ENCODE measurements around the gene RALGPS1.

RALGPS1 gene

GRCh38 chr9:127020036-127020801 is 105.6 kb downstream of the RALGPS1 start:
- H3K36me3 Mint-ChIP-seq, result peaks cover 26% of the 10 kb centered on the region
- no peak for ATAC-seq (ENCODE audit: low read depth)
- peaks cover 16% of the 10 kb centered on the region for H3K4me1 Mint-ChIP-seq
- H3K27ac Mint-ChIP-seq, result no peak overlapping the region
- H3K9me3 Mint-ChIP-seq, result peaks cover 2% of the 10 kb centered on the region
- no peaks in the 10 kb centered on the region for H3K27me3 Mint-ChIP-seq
- H3K4me3 Mint-ChIP-seq, result no peak overlapping the region
- DNase-seq (ENCODE audit: low spot score in 2 of 2), result no peak

- no peaks in the 10 kb centered on the region for H3K27me3 Mint-ChIP-seq
- peaks cover 2% of the 10 kb centered on the region for H3K9me3 Mint-ChIP-seq
- H3K27ac Mint-ChIP-seq, result no peak overlapping the region
- DNase-seq (ENCODE audit: low spot score in 2 of 2) (no peak), ATAC-seq (ENCODE audit: low read depth) (no peak)
- peaks cover 27% of the 10 kb centered on the region for H3K36me3 Mint-ChIP-seq
- no peak overlapping the region for H3K4me3 Mint-ChIP-seq
- peaks cover 16% of the 10 kb centered on the region for H3K4me1 Mint-ChIP-seq
These were observed 106.2 kb downstream of the RALGPS1 start for GRCh38 chr9:127020802-127021078.

GRCh38 chr9:127021664-127022363 is 107.2 kb downstream of the RALGPS1 start:
- H3K4me3 Mint-ChIP-seq, result no peak overlapping the region
- H3K9me3 Mint-ChIP-seq, result peaks cover 2% of the 10 kb centered on the region
- ATAC-seq (ENCODE audit: low read depth) (no peak), DNase-seq (ENCODE audit: low spot score in 2 of 2) (no peak)
- no peaks in the 10 kb centered on the region for H3K27me3 Mint-ChIP-seq
- peaks cover 22% of the 10 kb centered on the region for H3K36me3 Mint-ChIP-seq
- no peak overlapping the region for H3K27ac Mint-ChIP-seq
- peaks cover 13% of the 10 kb centered on the region for H3K4me1 Mint-ChIP-seq

- no peak overlapping the region for H3K4me3 Mint-ChIP-seq
- no peak for DNase-seq (ENCODE audit: low spot score in 2 of 2)
- no peak for ATAC-seq (ENCODE audit: low read depth)
- H3K4me1 Mint-ChIP-seq, result peaks cover 13% of the 10 kb centered on the region
- H3K27ac Mint-ChIP-seq, result peak overlapping the region; percentile 51
- H3K27me3 Mint-ChIP-seq, result no peaks in the 10 kb centered on the region
- H3K36me3 Mint-ChIP-seq, result peaks cover 22% of the 10 kb centered on the region
- peaks cover 2% of the 10 kb centered on the region for H3K9me3 Mint-ChIP-seq
These were observed 108.5 kb downstream of the RALGPS1 start for GRCh38 chr9:127022913-127023660.

GRCh38 chr9:127025042-127025441 is 110.5 kb downstream of the RALGPS1 start:
- peaks cover 22% of the 10 kb centered on the region for H3K36me3 Mint-ChIP-seq
- DNase-seq (ENCODE audit: low spot score in 2 of 2) (no peak), ATAC-seq (ENCODE audit: low read depth) (no peak)
- no peaks in the 10 kb centered on the region for H3K27me3 Mint-ChIP-seq
- no peak overlapping the region for H3K4me3 Mint-ChIP-seq
- peaks cover 2% of the 10 kb centered on the region for H3K9me3 Mint-ChIP-seq
- peaks cover 13% of the 10 kb centered on the region for H3K4me1 Mint-ChIP-seq
- H3K27ac Mint-ChIP-seq, result no peak overlapping the region

- H3K4me1 Mint-ChIP-seq, result peaks cover 6% of the 10 kb centered on the region
- no peaks in the 10 kb centered on the region for H3K27me3 Mint-ChIP-seq
- H3K4me3 Mint-ChIP-seq, result no peak overlapping the region
- peaks cover 24% of the 10 kb centered on the region for H3K36me3 Mint-ChIP-seq
- no peak for ATAC-seq (ENCODE audit: low read depth)
- no peak for DNase-seq (ENCODE audit: low spot score in 2 of 2)
- H3K9me3 Mint-ChIP-seq, result peaks cover 2% of the 10 kb centered on the region
- no peak overlapping the region for H3K27ac Mint-ChIP-seq
These were observed 113.1 kb downstream of the RALGPS1 start for GRCh38 chr9:127027694-127028093.

GRCh38 chr9:127029548-127029947 is 115.0 kb downstream of the RALGPS1 start:
- no peak for DNase-seq (ENCODE audit: low spot score in 2 of 2)
- Mint-ChIP-seq H3K4me3 (no peak overlapping the region), H3K4me1 (no peaks in the 10 kb centered on the region), H3K27ac (no peak overlapping the region), H3K36me3 (peaks cover 16% of the 10 kb centered on the region), H3K9me3 (no peaks in the 10 kb centered on the region), H3K27me3 (no peaks in the 10 kb centered on the region)
- no peak for ATAC-seq (ENCODE audit: low read depth)

GRCh38 chr9:127030814-127031740 is 116.5 kb downstream of the RALGPS1 start:
- H3K4me1 Mint-ChIP-seq, result no peaks in the 10 kb centered on the region
- ATAC-seq (ENCODE audit: low read depth), result no peak
- no peaks in the 10 kb centered on the region for H3K27me3 Mint-ChIP-seq
- DNase-seq (ENCODE audit: low spot score in 2 of 2), result no peak
- no peak overlapping the region for H3K27ac Mint-ChIP-seq
- H3K4me3 Mint-ChIP-seq, result no peak overlapping the region
- no peaks in the 10 kb centered on the region for H3K9me3 Mint-ChIP-seq
- peaks cover 14% of the 10 kb centered on the region for H3K36me3 Mint-ChIP-seq

GRCh38 chr9:127032256-127032655 is 117.7 kb downstream of the RALGPS1 start:
- Mint-ChIP-seq H3K4me3 (no peak overlapping the region), H3K27me3 (no peaks in the 10 kb centered on the region), H3K27ac (no peak overlapping the region), H3K4me1 (no peaks in the 10 kb centered on the region), H3K36me3 (peaks cover 21% of the 10 kb centered on the region), H3K9me3 (no peaks in the 10 kb centered on the region)
- ATAC-seq (ENCODE audit: low read depth) (no peak), DNase-seq (ENCODE audit: low spot score in 2 of 2) (no peak)

GRCh38 chr9:127033061-127033460 is 118.5 kb downstream of the RALGPS1 start:
- no peak for ATAC-seq (ENCODE audit: low read depth)
- no peak for DNase-seq (ENCODE audit: low spot score in 2 of 2)
- no peak overlapping the region for H3K4me3 Mint-ChIP-seq
- H3K4me1 Mint-ChIP-seq, result no peaks in the 10 kb centered on the region
- H3K27ac Mint-ChIP-seq, result no peak overlapping the region
- peaks cover 21% of the 10 kb centered on the region for H3K36me3 Mint-ChIP-seq
- no peaks in the 10 kb centered on the region for H3K9me3 Mint-ChIP-seq
- H3K27me3 Mint-ChIP-seq, result no peaks in the 10 kb centered on the region

- Mint-ChIP-seq H3K27ac (no peak overlapping the region), H3K4me1 (no peaks in the 10 kb centered on the region), H3K27me3 (no peaks in the 10 kb centered on the region), H3K9me3 (no peaks in the 10 kb centered on the region), H3K4me3 (no peak overlapping the region), H3K36me3 (peaks cover 21% of the 10 kb centered on the region)
- no peak for ATAC-seq (ENCODE audit: low read depth)
- no peak for DNase-seq (ENCODE audit: low spot score in 2 of 2)
These were observed 119.2 kb downstream of the RALGPS1 start for GRCh38 chr9:127033789-127034188.

GRCh38 chr9:127034691-127035090 is 120.1 kb downstream of the RALGPS1 start:
- Mint-ChIP-seq H3K27me3 (no peaks in the 10 kb centered on the region), H3K4me1 (no peaks in the 10 kb centered on the region), H3K4me3 (no peak overlapping the region), H3K27ac (no peak overlapping the region), H3K36me3 (peaks cover 21% of the 10 kb centered on the region), H3K9me3 (no peaks in the 10 kb centered on the region)
- ATAC-seq (ENCODE audit: low read depth) (no peak), DNase-seq (ENCODE audit: low spot score in 2 of 2) (no peak)

GRCh38 chr9:127035423-127035822 is 120.8 kb downstream of the RALGPS1 start:
- Mint-ChIP-seq H3K9me3 (no peaks in the 10 kb centered on the region), H3K36me3 (peaks cover 18% of the 10 kb centered on the region)

More at GRCh38 chr9:127035423-127035822, 120.8 kb downstream of the RALGPS1 start:
- H3K4me3 Mint-ChIP-seq, result no peak overlapping the region
- ATAC-seq (ENCODE audit: low read depth) (no peak), DNase-seq (ENCODE audit: low spot score in 2 of 2) (no peak)
- no peak overlapping the region for H3K27ac Mint-ChIP-seq
- no peaks in the 10 kb centered on the region for H3K27me3 Mint-ChIP-seq
- no peaks in the 10 kb centered on the region for H3K4me1 Mint-ChIP-seq
